ENCODE measurements around the gene COL17A1. TPM values are rescaled to one million over a fixed set of nuclear protein-coding genes. Genes with fewer than 3 reads are reported as not detected.

The COL17A1 gene
- total RNA-seq: under 0.01 and 1.6 TPM in 2 replicates

DNA sequence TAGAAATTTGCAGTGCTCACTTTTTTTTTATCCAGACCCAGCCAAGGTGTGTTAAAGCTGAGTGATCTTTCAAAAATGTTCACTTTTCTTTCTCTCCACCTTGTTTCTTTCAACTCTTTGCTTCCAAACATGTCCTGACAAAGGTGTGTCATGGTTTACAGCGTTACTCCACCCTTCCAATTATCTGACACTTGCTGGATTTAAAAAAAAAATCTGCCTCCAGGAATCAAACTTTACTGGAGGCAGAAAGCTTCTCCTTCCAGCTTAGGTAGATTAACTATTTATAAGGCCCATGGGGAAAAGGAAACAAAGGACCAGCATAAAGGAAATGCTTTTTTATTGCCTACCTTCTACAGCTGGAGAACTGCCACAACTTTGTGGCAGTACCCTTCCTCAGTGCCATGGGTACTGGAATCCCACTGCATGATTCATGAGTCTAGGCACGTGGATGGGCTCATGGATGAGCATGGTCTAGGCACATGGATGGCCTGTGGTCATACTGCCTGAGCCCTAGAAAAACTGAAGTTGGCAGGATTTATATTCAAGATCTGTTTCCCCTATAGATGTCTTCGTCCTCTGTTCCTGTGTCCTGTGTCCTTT is at the start of gene COL17A1:
Gene COL17A1, minus strand, starts transcription at position 80 of the 600 bp plus-strand sequence. CDS start 5,207 bp downstream, outside the sequence.

DNA sequence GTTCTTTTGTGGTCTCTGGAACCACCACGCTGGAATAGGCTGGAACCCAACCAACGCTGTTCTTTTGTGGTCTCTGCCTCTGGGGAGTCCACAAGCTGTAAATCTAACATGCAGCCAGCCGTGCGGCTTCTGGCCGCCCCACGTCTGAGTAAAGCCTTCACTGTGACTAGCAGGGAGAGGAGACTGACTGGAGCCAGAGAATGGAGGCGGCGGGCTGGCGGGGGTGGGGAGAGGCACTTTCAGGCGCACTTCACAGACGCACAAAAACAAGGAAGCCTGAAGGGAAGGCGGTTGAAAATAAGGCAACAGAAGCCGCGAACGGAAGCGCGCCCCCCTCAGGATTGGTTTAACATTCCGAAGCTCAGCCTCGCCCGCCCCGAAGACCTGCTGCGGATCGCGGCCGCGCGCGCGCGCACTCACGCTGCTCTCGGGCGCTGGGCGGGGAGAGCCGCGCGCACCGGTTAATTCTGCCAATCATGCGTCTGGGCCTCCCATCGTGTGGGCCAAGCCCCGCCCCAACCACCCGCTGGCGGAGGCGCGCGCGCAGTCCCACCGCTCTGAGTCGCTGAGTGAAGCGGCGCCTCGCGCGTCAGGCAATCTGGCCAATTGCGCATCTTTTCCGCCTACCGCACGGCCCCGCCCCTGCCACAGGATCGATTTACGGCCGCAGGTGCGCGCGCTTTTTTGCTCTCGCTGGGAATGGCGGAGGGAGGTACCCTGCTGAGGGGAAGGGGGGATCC is 36.0 kb upstream of the COL17A1 start, which contains the start of gene SFR1:
Gene SFR1, plus strand, starts transcription at position 687 of the 740 bp plus-strand sequence. Its CDS starts 13 bp downstream, at position 700.

Other genes starting within 250 kb of the COL17A1 start
- gene SH3PXD2A, start 230.3 kb downstream of the COL17A1 start, total RNA-seq: 24.0 and 38.5 TPM in 2 replicates
- gene STN1, start 167.7 kb downstream of the COL17A1 start, total RNA-seq: 46.3 and 55.4 TPM in 2 replicates
- gene SLK, start 118.7 kb downstream of the COL17A1 start, total RNA-seq: 60.2 and 82.3 TPM in 2 replicates
- 5.5 and 16.9 TPM in 2 replicates for gene SFR1, start 36.3 kb upstream of the COL17A1 start, total RNA-seq
- gene CFAP43, start 146.5 kb upstream of the COL17A1 start, total RNA-seq: 0.15 and 0.33 TPM in 2 replicates
- gene GSTO1, start 169.0 kb upstream of the COL17A1 start, total RNA-seq: 137 and 315 TPM in 2 replicates
- 3.8 and 7.9 TPM in 2 replicates for gene GSTO2, start 183.3 kb upstream of the COL17A1 start, total RNA-seq

Data from smooth muscle cell of trachea (primary cell).